Heart left ventricle (tissue), 16 donors: Measurements from ENCODE around the gene HTR6. TPM values are rescaled to one million over a fixed set of nuclear protein-coding genes. Genes with fewer than 3 reads are reported as not detected.
"Not testable (repeated sequence)": the region's sequence is repeated elsewhere in the genome, so short reads cannot be mapped to it uniquely, and the experiment has no call there.

Experiments used
- ATAC-seq, 4 donors: fragments of 200-7000 bp; cut with Tn5 transposase; one replicate each; pipeline ENCODE4 v1.9.1; 2020 to 2022; ENCODE audit warnings: moderate library complexity in 4 of 4, mild to moderate bottlenecking in 3 of 4, moderate number of reproducible peaks in 1 of 4
- DNase-seq, 5 donors: peaks; one replicate each; pipeline ENCODE4 v3.0.0-alpha.2; 2020
- H3K27ac ChIP-seq, 12 donors: fragments of 200-600 bp; sonication (generic) in 4 of 12; one replicate each; pipeline versions ENCODE4 v1.5.0 to v1.8.0; 2016 to 2022; ENCODE audit warnings: mild to moderate bottlenecking in 2 of 12
- H3K27me3 ChIP-seq, 9 donors: fragments of 200-600 bp; sonication (generic) in 2 of 9; one replicate each; pipeline versions ENCODE4 v1.5.1 to v1.8.0; 2016 to 2022; ENCODE audit warnings: mild to moderate bottlenecking in 3 of 9
- H3K36me3 ChIP-seq, 9 donors: fragments of 200-600 bp; sonication (generic) in 2 of 9; one replicate each; pipeline versions ENCODE4 v1.5.0 to v1.8.0; 2018 to 2022; ENCODE audit warnings: mild to moderate bottlenecking in 2 of 9
- H3K4me1 ChIP-seq, 12 donors: fragments of 200-600 bp; sonication (generic) in 4 of 12; one replicate each; pipeline versions ENCODE4 v1.5.0 to v1.8.0; 2016 to 2022; ENCODE audit warnings: mild to moderate bottlenecking in 3 of 12
- H3K4me3 ChIP-seq, 12 donors: fragments of 200-600 bp; sonication (generic) in 4 of 12; one replicate each; pipeline versions ENCODE4 v1.5.0 to v1.8.0; 2017 to 2022; ENCODE audit warnings: mild to moderate bottlenecking in 9 of 12, moderate library complexity in 4 of 12
- H3K9me3 ChIP-seq, 12 donors: fragments of 200-600 bp; sonication (generic) in 4 of 12; one replicate each; pipeline versions ENCODE4 v1.5.0 to v1.8.0; 2016 to 2022; ENCODE audit warnings: mild to moderate bottlenecking in 1 of 12
- CTCF ChIP-seq, 12 donors: fragments of 200-600 bp; sonication (generic) in 4 of 12; IDR thresholded peaks; one replicate each; pipeline versions ENCODE4 v1.5.0 to v1.8.0; 2018 to 2022; ENCODE audit warnings: antibody characterized with exemption in 12 of 12, mild to moderate bottlenecking in 5 of 12
- POLR2A ChIP-seq, 2 donors: fragments of 450-650 bp; IDR thresholded peaks; one replicate each; pipeline ENCODE4 v1.6.1; 2017; ENCODE audit warnings: antibody characterized with exemption in 2 of 2, mild to moderate bottlenecking in 2 of 2, moderate library complexity in 2 of 2
- WGBS, 4 donors: extraction: QIAGEN DNeasy Blood & Tissue Kit in 2 of 4; methylation state at CpG; one replicate each; pipeline versions ENCODE4 v1.1.5 to v1.1.7; 2013 to 2018; 5-methylcytosine and 5-hydroxymethylcytosine counted together
- intact Hi-C, 10 donors: fragments of 100-400 bp; cut with DNase I; formaldehyde crosslinking; loops; one replicate each; pipeline versions ENCODE4 v1.11.1 to v1.14.2; 2022
- polyA plus RNA-seq, 2 donors: library from polyadenylated mRNA; stranded (reverse); fragments of 200-250 nt; gene quantifications; one replicate each; pipeline ENCODE4 v1.2.3, GENCODE V29; 2013
- total RNA-seq, 9 donors: library from RNA; depleted of rRNA in 2 of 9; stranded (reverse); fragments of >200 nt in 2 of 9; fragmentation: NEBNext Ultra II Directional in 3 of 9; extraction: Animal tissue kit (Norgen Biotek cat#: 25700) in 3 of 9; gene quantifications; one replicate each; pipeline versions ENCODE4 v1.1.0 to v1.2.4, GENCODE V29; 2016 to 2023
- donor health status: ischemic (EF 13 %, LVEDD 7.1; RV severe dilation, severe dysfunction).
- donor health status: healthy with polysubstance abuse.
- donor health status: DM: no; HTN: yes; CAD: no.
- donor health status: DM: no; HTN: no; CAD: no.
- donor health status: ischemic (EF 25% LVEDD 6.9; RV normal size, moderate dysfunction).
- donor health status: ischemic (EF 25% LVEDD 5.7; RV mildly dilated, moderate dysfunction).
- donor health status: healthy.
- donor health status: DM: yes; HTN: yes; CAD: no.
- donor health status: ischemic (EF 35%, LVEDD 5.7; RV mildly dilated, moderate dysfunction).
- donor health status: nonischemic (EF 11% LVEDD 7.7; RV severe dilation, severe dysfunction).
- donor health status: DM: yes; HTN: yes; CAD: no.
- donor health status: PGD.
- donor health status: ischemic (EF 29% LVEDD 5.4; RV normal size, mild dysfunction).
- donor health status: nonischemic (EF 23%, LVEDD 6.1; RV moderate dilation, normal function).

The HTR6 gene
- total and polyA plus RNA-seq, 11 donors, result not detected

- Histone ChIP-seq H3K4me3 (no peak overlapping the region), H3K36me3 (peaks cover 0 to 6% (median 0%) of the 10 kb centered on the region in 9 donors), H3K27ac (no peak overlapping the region), H3K4me1 (peaks cover 0 to 6% (median 0%) of the 10 kb centered on the region in 12 donors), H3K27me3 (no peaks in the 10 kb centered on the region), H3K9me3 (no peaks in the 10 kb centered on the region)
- 83 to 91% (median 87%) methylated on average over 4 of the region's 4 CpGs for WGBS, 4 donors
- intact Hi-C loops, result no loop called here
- ATAC-seq (peak; percentile 28 to 82 (median 62)), DNase-seq (no peak)
- TF ChIP-seq POLR2A (IDR thresholded peaks at IDR 0.05), result no peak
- TF ChIP-seq CTCF (IDR thresholded peaks at IDR 0.05), result no peak
These were observed 29.0 kb upstream of the HTR6 start for GRCh38 chr1:19635646-19636045.

- Histone ChIP-seq H3K4me1 (peaks cover 0 to 9% (median 0%) of the 10 kb centered on the region in 12 donors), H3K27me3 (no peaks in the 10 kb centered on the region), H3K4me3 (no peak overlapping the region), H3K9me3 (no peaks in the 10 kb centered on the region), H3K27ac (no peak overlapping the region), H3K36me3 (peaks cover 0 to 2% (median 0%) of the 10 kb centered on the region in 9 donors)
- DNase-seq (no peak), ATAC-seq (no peak)
- no peak for TF ChIP-seq CTCF (IDR thresholded peaks at IDR 0.05)
- no peak for TF ChIP-seq POLR2A (IDR thresholded peaks at IDR 0.05)
- intact Hi-C loops, result no loop called here
- 91 to 96% (median 95%) methylated on average over 5 of the region's 5 CpGs for WGBS, 4 donors
These were observed 28.6 kb upstream of the HTR6 start for GRCh38 chr1:19636065-19636464.

GRCh38 chr1:19636749-19637148 is 27.9 kb upstream of the HTR6 start:
- H3K27me3 ChIP-seq, H3K4me1 ChIP-seq, H3K9me3 ChIP-seq, H3K4me3 ChIP-seq, DNase-seq, H3K36me3 ChIP-seq, intact Hi-C loops, H3K27ac ChIP-seq, ATAC-seq: not testable (repeated sequence)
- WGBS, 4 donors, result 83 to 96% (median 90%) methylated on average over 10 of the region's 10 CpGs

- intact Hi-C loops, result no loop called here
- Histone ChIP-seq H3K36me3 (peaks cover 0 to 2% (median 0%) of the 10 kb centered on the region in 9 donors), H3K4me3 (no peak overlapping the region), H3K27me3 (peaks cover 0 to under 1% (median 0%) of the 10 kb centered on the region in 9 donors), H3K9me3 (no peaks in the 10 kb centered on the region), H3K4me1 (peaks cover 0 to 11% (median 0%) of the 10 kb centered on the region in 12 donors), H3K27ac (no peak overlapping the region)
- TF ChIP-seq POLR2A (IDR thresholded peaks at IDR 0.05) (no peak), CTCF (IDR thresholded peaks at IDR 0.05) (no peak)
- no peak for DNase-seq
- no peak for ATAC-seq
- 78 to 91% (median 88%) methylated on average over 10 of the region's 10 CpGs for WGBS, 4 donors
These were observed 27.1 kb upstream of the HTR6 start for GRCh38 chr1:19637606-19638005.

- WGBS, 4 donors, result 74 to 84% (median 76%) methylated on average over 10 of the region's 10 CpGs
- H3K27me3 ChIP-seq, H3K4me3 ChIP-seq, H3K36me3 ChIP-seq, DNase-seq, H3K9me3 ChIP-seq, ATAC-seq, H3K27ac ChIP-seq, intact Hi-C loops: not testable (repeated sequence)
- H3K4me1 ChIP-seq, result peaks cover 0 to 22% (median 5%) of the 10 kb centered on the region in 12 donors
These were observed 25.4 kb upstream of the HTR6 start for GRCh38 chr1:19639228-19639627.
